Measurements from ENCODE around the gene ZFC3H1.

ZFC3H1 gene

GRCh38 chr12:71565535-71565934, 98.1 kb downstream of the ZFC3H1 start:
- DNase-seq: no peak

GRCh38 chr12:71562676-71563595, 100.7 kb downstream of the ZFC3H1 start:
- DNase-seq: no peak

Measured in NCI-H1930 (cell line).